GDM1 (cell line): Measurements from ENCODE around the gene CLBA1.
"Not testable (repeated sequence)": the region's sequence is repeated elsewhere in the genome, so short reads cannot be mapped to it uniquely, and the experiment has no call there.

Source experiments
- DNase-seq: peaks from one replicate; lab custom pipeline; 2025; lab: John Stamatoyannopoulos, UW

Gene CLBA1

GRCh38 chr14:104947881-104948735 lies 37.5 kb upstream of the CLBA1 start:
- not testable (repeated sequence) for DNase-seq

DNA sequence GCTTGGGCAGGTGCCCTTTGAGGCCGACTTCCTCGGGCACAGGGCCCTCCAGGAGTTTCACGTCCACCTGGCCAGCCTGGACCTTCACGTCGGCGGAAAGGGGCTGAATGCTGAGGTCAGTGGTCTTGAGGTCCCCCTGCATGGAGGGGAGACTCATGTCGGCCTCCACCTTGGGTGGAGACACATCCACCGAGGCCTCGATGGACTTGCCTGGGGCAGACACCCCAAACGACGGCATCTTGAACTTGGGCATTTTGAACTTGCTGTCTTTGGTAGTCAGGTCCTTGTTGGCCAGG lies 36.9 kb upstream of the CLBA1 start:
- no peak for DNase-seq

GRCh38 chr14:104949406-104949955 lies 36.1 kb upstream of the CLBA1 start:
- not testable (repeated sequence) for DNase-seq

GRCh38 chr14:104950021-104950420 lies 35.6 kb upstream of the CLBA1 start:
- DNase-seq, result no peak

DNA sequence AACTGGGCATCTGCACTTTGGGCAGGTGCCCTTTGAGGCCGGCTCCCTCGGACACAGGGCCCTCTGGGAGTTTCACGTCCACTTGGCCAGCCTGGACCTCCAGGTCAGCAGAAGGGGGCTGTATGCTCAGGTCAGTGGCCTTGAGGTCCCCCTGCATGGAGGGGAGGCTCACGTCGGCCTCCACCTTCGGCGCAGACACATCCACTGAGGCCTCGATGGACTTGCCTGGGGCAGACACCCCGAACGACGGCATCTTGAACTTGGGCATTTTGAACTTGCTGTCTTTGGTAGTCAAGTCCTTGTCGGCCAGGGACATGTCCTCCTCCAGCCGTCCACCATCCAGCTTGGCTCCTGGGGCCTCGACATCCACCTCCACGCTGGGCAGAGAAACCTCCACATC lies 34.9 kb upstream of the CLBA1 start:
- DNase-seq, result not testable (repeated sequence)

- DNase-seq, result not testable (repeated sequence)
Measured at GRCh38 chr14:104951863-104952657, 33.5 kb upstream of the CLBA1 start.

GRCh38 chr14:104953097-104953496 lies 32.5 kb upstream of the CLBA1 start:
- DNase-seq, result no peak

DNA sequence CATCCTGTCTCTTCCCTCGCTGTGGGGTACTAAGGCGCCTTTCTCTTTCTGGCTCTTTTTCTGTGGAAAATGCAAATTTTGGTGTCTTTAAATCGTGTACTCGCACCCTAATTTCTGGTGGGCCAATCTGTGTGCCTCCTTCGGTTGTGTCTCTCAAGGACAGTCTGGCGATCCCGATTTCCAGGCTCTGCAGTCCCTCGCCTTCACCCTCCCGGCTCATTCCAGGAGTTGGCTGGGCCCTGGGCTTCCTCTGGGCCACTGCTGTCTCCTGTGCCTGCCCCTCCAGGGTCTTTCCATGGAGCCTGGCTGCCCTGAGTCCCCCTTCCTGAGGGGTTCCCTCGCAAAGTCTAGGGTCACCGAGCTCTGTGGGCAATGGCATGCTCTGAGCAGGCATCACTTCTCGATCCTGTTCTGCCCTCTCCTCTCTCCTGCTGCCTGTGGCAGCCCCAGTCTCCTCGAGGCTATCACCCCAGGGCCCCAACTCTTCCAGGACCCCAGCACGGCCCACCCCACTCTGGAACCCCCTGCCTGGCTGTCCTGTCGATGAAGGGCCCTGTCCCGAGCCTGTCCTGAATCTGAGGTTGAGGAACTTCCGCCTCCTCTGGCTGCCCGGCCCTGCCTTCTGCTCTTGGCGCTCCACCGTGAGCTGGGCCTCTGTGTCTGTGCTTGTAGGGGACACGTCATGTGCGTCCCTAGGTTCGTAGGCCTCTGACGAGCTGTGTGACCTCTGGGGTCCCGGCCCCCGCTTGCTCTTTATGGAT lies 31.5 kb upstream of the CLBA1 start:
- DNase-seq, result no peak

GRCh38 chr14:104954746-104955395 lies 30.7 kb upstream of the CLBA1 start:
- DNase-seq, result no peak

- DNase-seq, result no peak
Measured at GRCh38 chr14:104955396-104955770, 30.2 kb upstream of the CLBA1 start.

DNA sequence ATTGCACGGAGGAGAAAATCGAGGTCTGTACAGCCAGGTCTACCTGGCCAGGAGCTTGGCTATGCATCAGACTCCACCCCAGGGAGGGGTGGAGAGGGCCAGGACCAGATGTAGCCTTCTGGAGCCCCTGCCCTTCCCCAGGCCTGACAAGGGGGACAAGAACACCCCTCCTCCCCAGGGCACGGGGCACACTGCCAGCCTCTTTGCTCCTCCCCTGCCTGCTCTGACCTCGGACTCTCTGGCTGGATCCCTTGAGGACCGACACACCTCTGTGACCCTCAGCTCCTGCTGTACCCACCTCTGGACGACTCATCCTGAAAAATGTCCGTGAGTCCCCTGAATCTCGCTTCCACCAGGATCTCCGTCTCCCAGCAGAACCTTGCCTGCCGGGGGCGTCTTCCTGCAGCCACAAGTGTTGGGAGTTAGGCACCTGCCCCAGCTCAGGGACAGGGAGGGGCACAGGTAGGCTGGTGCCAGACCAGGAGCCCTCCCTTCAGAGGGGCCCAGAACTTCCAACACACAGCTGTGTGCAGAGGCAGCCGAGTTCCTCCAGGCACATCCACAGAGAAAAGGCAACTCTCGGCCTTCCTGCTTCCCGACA lies 29.2 kb upstream of the CLBA1 start:
- no peak for DNase-seq

DNA sequence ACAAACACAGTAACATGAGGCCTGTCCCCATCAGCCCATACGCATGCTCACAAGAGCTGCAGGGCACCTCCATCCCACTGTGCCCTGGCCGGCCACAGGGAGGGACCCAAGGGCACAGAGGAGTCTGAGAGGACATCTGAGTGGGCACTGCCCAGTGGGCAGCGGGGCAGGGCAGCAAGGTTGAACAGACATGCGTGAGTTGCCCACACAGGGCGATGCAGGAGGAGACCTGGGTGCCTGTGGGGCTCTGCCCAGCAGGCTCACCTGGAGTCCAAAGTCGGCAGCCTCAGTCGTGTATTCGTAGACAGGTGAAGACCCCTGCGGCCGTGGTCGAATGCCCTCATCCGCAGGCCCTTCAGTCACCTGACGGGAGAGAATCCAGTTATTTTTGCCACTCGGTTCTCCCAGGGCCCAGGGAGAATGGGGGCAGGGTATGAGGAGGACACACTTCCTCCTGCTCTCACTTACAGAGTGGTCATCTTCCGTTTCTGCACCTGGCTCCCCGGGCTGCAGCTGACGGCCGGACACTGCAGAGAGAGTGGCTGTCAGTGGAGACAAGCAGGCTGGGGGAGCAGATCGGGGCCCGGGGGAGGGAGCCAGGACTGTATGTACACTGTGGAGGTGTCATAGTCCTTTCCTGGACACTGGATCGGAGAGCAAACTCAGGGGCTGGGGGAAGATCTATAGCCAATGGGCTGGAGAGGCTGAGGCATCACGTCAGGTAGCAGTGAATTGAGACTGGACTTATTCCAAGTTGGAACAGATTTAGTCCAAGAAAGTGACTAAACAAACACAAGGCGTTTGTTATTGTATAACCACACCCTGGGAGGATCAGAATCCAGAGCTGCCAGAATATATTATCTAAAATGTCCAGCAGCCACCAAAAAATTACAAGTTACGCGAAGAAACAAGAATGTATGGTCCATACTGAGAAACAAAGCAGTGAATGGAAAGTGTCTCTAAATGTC lies 28.2 kb upstream of the CLBA1 start:
- DNase-seq, result no peak

DNA sequence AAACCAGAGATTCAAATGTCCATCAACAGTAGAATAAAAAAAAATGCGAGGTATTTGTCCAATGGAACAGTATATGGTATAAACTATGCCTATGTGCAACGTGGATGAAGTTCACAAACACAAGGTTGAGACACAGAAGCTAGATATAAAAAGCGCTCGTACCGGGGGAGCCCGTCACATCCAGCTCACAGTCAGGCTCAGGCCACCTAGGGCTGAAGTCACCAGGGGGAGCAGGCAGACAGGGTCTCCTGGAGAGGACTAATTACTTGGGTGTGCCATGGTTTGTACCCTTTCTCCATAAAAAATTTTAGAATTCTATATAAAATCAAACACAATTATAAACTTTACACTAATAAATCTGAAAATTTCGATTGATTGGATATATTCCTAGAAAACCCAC lies 21.0 kb upstream of the CLBA1 start:
- no peak for DNase-seq

GRCh38 chr14:104965561-104966231 lies 19.9 kb upstream of the CLBA1 start:
- no peak for DNase-seq

DNA sequence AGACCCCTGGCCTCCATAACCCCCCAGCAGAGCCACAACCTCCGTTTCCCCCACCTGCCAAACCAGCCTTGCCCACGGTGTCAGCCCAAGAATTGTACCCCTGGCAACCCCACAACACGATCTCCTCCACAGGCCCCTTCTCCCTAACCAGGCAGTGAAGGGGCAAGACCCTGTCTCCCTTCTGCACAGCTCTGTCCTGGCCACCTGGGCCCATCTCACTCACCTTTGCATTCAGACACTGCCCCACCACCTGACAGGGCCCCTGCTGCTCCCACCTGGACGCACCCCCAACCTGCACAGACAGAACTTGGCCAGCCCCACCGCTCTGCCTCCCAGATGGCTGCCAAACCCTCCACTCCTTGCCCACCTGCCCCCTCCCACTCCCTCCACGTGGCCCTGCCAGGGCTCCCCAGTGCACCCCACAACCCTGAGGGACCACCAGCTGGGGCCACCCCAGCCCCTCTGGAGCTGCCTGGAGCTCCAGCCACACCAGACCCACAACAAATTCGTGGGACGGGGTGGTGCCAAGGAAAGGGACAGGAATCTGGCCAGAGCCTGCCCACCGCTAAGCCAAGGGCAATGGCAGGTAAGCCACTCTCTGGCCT lies 19.2 kb upstream of the CLBA1 start:
- DNase-seq, result no peak

DNA sequence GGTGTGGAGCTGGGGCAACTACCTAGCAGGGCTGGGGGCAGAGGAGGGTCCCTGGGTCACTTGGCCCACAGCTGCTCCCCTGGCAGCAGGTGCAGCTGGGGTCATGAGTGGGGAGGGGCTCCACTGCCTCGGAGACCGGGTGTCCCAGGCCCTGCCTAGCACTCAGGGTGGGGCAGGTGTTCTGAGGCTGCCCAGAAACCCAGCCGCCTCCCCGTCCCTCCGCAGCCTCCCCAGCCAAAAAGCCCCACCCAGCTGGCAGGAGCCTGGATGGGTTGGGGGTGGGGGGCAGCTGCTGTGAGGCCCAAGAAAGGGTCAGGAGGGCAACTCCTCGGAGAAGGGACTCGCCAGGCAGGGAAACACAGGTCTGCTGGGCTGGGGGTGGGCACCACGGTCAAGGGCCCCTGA lies 18.6 kb upstream of the CLBA1 start:
- no peak for DNase-seq

GRCh38 chr14:104967386-104968152 lies 18.0 kb upstream of the CLBA1 start:
- DNase-seq, result no peak

- no peak for DNase-seq
Measured at GRCh38 chr14:104968153-104968527, 17.4 kb upstream of the CLBA1 start.
